DND-41 (cell line): ENCODE measurements around the gene OR4K1.

Experiments used
- ATAC-seq: fragments of 200-7000 bp; cut with Tn5 transposase; 3 replicates; pipeline ENCODE4 v1.9.1; 2021; ENCODE audit warnings: low read depth; ENCODE audit not compliant: insufficient read depth
- DNase-seq: peaks from one replicate; pipeline ENCODE4 v3.0.0-alpha.2; 2020
- H2AFZ ChIP-seq: 2 replicates; pipeline ENCODE4 v1.6.0; 2012; ENCODE audit warnings: low read depth, low read length
- H3K27ac ChIP-seq: 2 replicates; pipeline ENCODE4 v1.5.1; 2012; ENCODE audit warnings: low read length, inconsistent platforms
- H3K27me3 ChIP-seq: fragments of 200-600 bp; sonication (generic); 2 replicates; pipeline ENCODE4 v1.6.0; 2012; ENCODE audit warnings: low read length, mild to moderate bottlenecking, inconsistent platforms; ENCODE audit not compliant: insufficient read depth, poor library complexity
- H3K36me3 ChIP-seq: 2 replicates; pipeline ENCODE4 v1.5.1; 2012; ENCODE audit warnings: low read length, inconsistent platforms; ENCODE audit not compliant: insufficient read depth
- H3K4me1 ChIP-seq: 2 replicates; pipeline ENCODE4 v1.5.1; 2012; ENCODE audit warnings: mild to moderate bottlenecking, low read length; ENCODE audit not compliant: insufficient read depth
- H3K4me2 ChIP-seq: 2 replicates; pipeline ENCODE4 v1.6.0; 2012; ENCODE audit warnings: mild to moderate bottlenecking, moderate library complexity, low read length, inconsistent platforms; ENCODE audit not compliant: insufficient read depth
- H3K4me3 ChIP-seq, 2 experiments: fragments of 200-600 bp in 1 of 2; shearing (Covaris generic) in 1 of 2; 2 replicates each; pipeline ENCODE4 v1.5.1; 2012 to 2016; ENCODE audit warnings: inconsistent platforms in 2 of 2, low read length in 2 of 2, mild to moderate bottlenecking in 2 of 2, low read depth in 1 of 2, moderate library complexity in 1 of 2
- H3K79me2 ChIP-seq: 2 replicates; pipeline ENCODE4 v1.6.0; 2012; ENCODE audit warnings: low read length, inconsistent platforms; ENCODE audit not compliant: insufficient read depth
- H3K9ac ChIP-seq: 2 replicates; pipeline ENCODE4 v1.6.0; 2012; ENCODE audit warnings: low read depth, mild to moderate bottlenecking, inconsistent platforms, low read length, moderate library complexity
- H3K9me3 ChIP-seq: 2 replicates; pipeline ENCODE4 v1.5.1; 2012; ENCODE audit warnings: low read length, moderate library complexity, mild to moderate bottlenecking, inconsistent platforms; ENCODE audit not compliant: insufficient read depth, severe bottlenecking
- H4K20me1 ChIP-seq: 2 replicates; pipeline ENCODE4 v1.6.0; 2012; ENCODE audit warnings: low read length; ENCODE audit not compliant: insufficient read depth
- CTCF ChIP-seq: IDR thresholded peaks from 2 replicates; pipeline ENCODE4 v1.5.1; 2012; ENCODE audit warnings: borderline replicate concordance, low read length, moderate library complexity, mild to moderate bottlenecking; ENCODE audit not compliant: poor library complexity, severe bottlenecking; ENCODE audit errors: extremely low read depth
- EZH2 ChIP-seq: IDR thresholded peaks from 3 replicates; pipeline ENCODE4 v1.6.1; 2012; ENCODE audit warnings: borderline replicate concordance, low read depth, mild to moderate bottlenecking, moderate library complexity, low read length, inconsistent platforms; ENCODE audit not compliant: severe bottlenecking

OR4K1 gene

GRCh38 chr14:19906665-19907064, 24.1 kb upstream of the OR4K1 start:
- Histone ChIP-seq H3K27ac (no peak overlapping the region), H3K79me2 (no peaks in the 10 kb centered on the region), H2AFZ (no peak overlapping the region), H3K4me2 (no peak overlapping the region), H3K4me1 (no peaks in the 10 kb centered on the region), H3K4me3 (no peak overlapping the region), H3K9ac (no peak overlapping the region), H3K36me3 (no peaks in the 10 kb centered on the region), H3K27me3 (no peaks in the 10 kb centered on the region), H4K20me1 (no peaks in the 10 kb centered on the region), H3K9me3 (peaks cover 2% of the 10 kb centered on the region)
- DNase-seq = no peak
- no peak for ATAC-seq
- TF ChIP-seq EZH2 = no peak
- no peak for TF ChIP-seq CTCF

- TF ChIP-seq EZH2 = no peak
- no peak for TF ChIP-seq CTCF
- Histone ChIP-seq H4K20me1 (no peaks in the 10 kb centered on the region), H3K9ac (no peak overlapping the region), H3K4me2 (no peak overlapping the region), H3K9me3 (no peaks in the 10 kb centered on the region), H3K27ac (no peak overlapping the region), H3K36me3 (no peaks in the 10 kb centered on the region), H3K27me3 (no peaks in the 10 kb centered on the region), H3K4me1 (no peaks in the 10 kb centered on the region), H2AFZ (no peak overlapping the region), H3K79me2 (no peaks in the 10 kb centered on the region), H3K4me3 (no peak overlapping the region)
- DNase-seq (no peak), ATAC-seq (no peak)
Measured at GRCh38 chr14:19911114-19911513, 19.6 kb upstream of the OR4K1 start.

- no peak for ATAC-seq
- H3K4me1 ChIP-seq = no peaks in the 10 kb centered on the region
- H3K27ac ChIP-seq = no peak overlapping the region
- H3K4me3 ChIP-seq = no peak overlapping the region
- H3K9me3 ChIP-seq = no peaks in the 10 kb centered on the region
- H2AFZ ChIP-seq = no peak overlapping the region
- H3K79me2 ChIP-seq = no peaks in the 10 kb centered on the region
- H3K27me3 ChIP-seq = no peaks in the 10 kb centered on the region
- H3K4me2 ChIP-seq = no peak overlapping the region
- no peak overlapping the region for H3K9ac ChIP-seq
- H4K20me1 ChIP-seq = no peaks in the 10 kb centered on the region
- TF ChIP-seq CTCF (no peak), EZH2 (no peak)
- no peak for DNase-seq
- H3K36me3 ChIP-seq = no peaks in the 10 kb centered on the region
Measured at GRCh38 chr14:19917243-19917642, 13.5 kb upstream of the OR4K1 start.

GRCh38 chr14:19917955-19918518, 12.7 kb upstream of the OR4K1 start:
- Histone ChIP-seq H3K27me3 (no peaks in the 10 kb centered on the region), H4K20me1 (no peaks in the 10 kb centered on the region), H3K4me1 (no peaks in the 10 kb centered on the region), H3K36me3 (no peaks in the 10 kb centered on the region), H3K79me2 (no peaks in the 10 kb centered on the region), H3K4me2 (no peak overlapping the region), H3K9me3 (no peaks in the 10 kb centered on the region), H3K9ac (no peak overlapping the region), H3K4me3 (no peak overlapping the region), H2AFZ (no peak overlapping the region), H3K27ac (no peak overlapping the region)
- DNase-seq (no peak), ATAC-seq (no peak)
- TF ChIP-seq EZH2 (no peak), CTCF (no peak)
